Esophagus squamous epithelium (tissue), 5 donors: ENCODE measurements around the gene C1QL3. TPM values are rescaled to one million over a fixed set of nuclear protein-coding genes. Genes with fewer than 3 reads are reported as not detected.

Experiments used
- DNase-seq: peaks from one replicate; lab custom pipeline; 2025; lab: John Stamatoyannopoulos, UW
- H3K27ac ChIP-seq, 4 donors: fragments of 200-600 bp; sonication (generic); one replicate each; pipeline ENCODE4 v1.5.1; 2016 to 2019; ENCODE audit warnings: mild to moderate bottlenecking in 1 of 4
- H3K27me3 ChIP-seq, 4 donors: fragments of 200-600 bp; sonication (generic); 1 replicate in 3 of 4; 2 replicates in 1 of 4; pipeline versions ENCODE4 v1.5.1 to v1.6.0; 2017 to 2021; ENCODE audit warnings: antibody characterized with exemption in 1 of 4
- H3K36me3 ChIP-seq, 3 donors: fragments of 200-600 bp; sonication (generic); one replicate each; pipeline ENCODE4 v1.5.1; 2016 to 2019
- H3K4me1 ChIP-seq, 3 donors: fragments of 200-600 bp; sonication (generic); one replicate each; pipeline ENCODE4 v1.5.1; 2017 to 2019
- H3K4me3 ChIP-seq, 4 donors: fragments of 200-600 bp; sonication (generic); 1 replicate in 3 of 4; 2 replicates in 1 of 4; pipeline ENCODE4 v1.5.1; 2016 to 2019; ENCODE audit warnings: mild to moderate bottlenecking in 2 of 4, moderate library complexity in 1 of 4
- H3K9me3 ChIP-seq, 3 donors: fragments of 200-600 bp; sonication (generic); one replicate each; pipeline ENCODE4 v1.5.1; 2016 to 2019
- POLR2A ChIP-seq, 4 donors: fragments of 450-650 bp; IDR thresholded peaks; one replicate each; pipeline ENCODE4 v1.6.1; 2017; ENCODE audit warnings: antibody characterized with exemption in 4 of 4, mild to moderate bottlenecking in 4 of 4, moderate library complexity in 3 of 4
- WGBS, 2 donors: methylation state at CpG; one replicate each; pipeline ENCODE4 v1.1.5; 2018; 5-methylcytosine and 5-hydroxymethylcytosine counted together
- intact Hi-C: fragments of 100-400 bp; cut with DNase I; formaldehyde crosslinking; loops from one replicate; pipeline ENCODE4 v1.15.0; 2022
- total RNA-seq, 4 donors: library from RNA; depleted of rRNA; stranded (reverse); fragments of >200 nt; gene quantifications; one replicate each; pipeline ENCODE4 v1.1.0, GENCODE V29; 2016
- TF ChIP-seq, protein P1 (sequence below), 6 experiments: fragments of 450-650 bp in 4 of 6; fragments of 200-600 bp in 2 of 6; sonication (generic) in 2 of 6; IDR thresholded peaks; one replicate each; pipeline ENCODE4 v1.5.1; 2016 to 2019; ENCODE audit warnings: antibody characterized with exemption in 6 of 6, mild to moderate bottlenecking in 4 of 6, moderate library complexity in 4 of 6
- donor health status: DM: yes; HTN: yes; CAD: no.

Gene C1QL3
- total RNA-seq, 4 donors from 2014 or later: not detected

GRCh38 chr10:16519250-16519907 lies 2.3 kb downstream of the C1QL3 start:
- Histone ChIP-seq H3K27me3 (peaks cover 0 to 58% (median 7%) of the 10 kb centered on the region in 4 donors), H3K36me3 (no peaks in the 10 kb centered on the region), H3K9me3 (no peaks in the 10 kb centered on the region), H3K4me1 (peaks cover 6 to 29% (median 22%) of the 10 kb centered on the region in 3 donors), H3K27ac (no peak overlapping the region), H3K4me3 (peak overlapping the region in 1 of 4 donors; percentile 69)
- 46 to 47% methylated on average over 12 to 27 of the region's 31 CpGs for WGBS, 2 donors
- no peak for TF ChIP-seq POLR2A (IDR thresholded peaks at IDR 0.05)
- intact Hi-C loops: no loop called here
- DNase-seq: no peak

DNA sequence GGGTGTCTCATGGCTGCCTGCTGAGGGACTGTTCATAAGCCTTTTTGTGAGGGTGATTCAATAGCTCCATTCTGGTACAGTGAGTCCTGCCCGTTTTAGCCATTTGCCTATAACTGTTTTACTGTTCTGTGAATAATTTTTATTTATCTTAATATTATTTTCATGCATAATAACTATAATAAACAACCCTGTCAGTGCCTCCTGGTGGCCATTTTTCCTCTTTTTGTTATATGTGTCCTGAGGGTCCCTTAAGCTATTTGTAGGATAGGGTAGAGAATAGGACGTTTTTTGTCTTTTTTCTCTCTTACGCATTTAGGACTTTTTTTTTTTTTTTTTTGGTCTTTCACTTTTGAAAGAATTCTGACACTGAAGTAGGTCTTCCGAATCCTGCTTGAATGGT lies 2.9 kb downstream of the C1QL3 start:
- Histone ChIP-seq H3K9me3 (no peaks in the 10 kb centered on the region), H3K4me3 (no peak overlapping the region), H3K4me1 (peaks cover 6 to 29% (median 22%) of the 10 kb centered on the region in 3 donors), H3K27me3 (peaks cover 0 to 54% (median 7%) of the 10 kb centered on the region in 4 donors), H3K36me3 (no peaks in the 10 kb centered on the region), H3K27ac (no peak overlapping the region)
- intact Hi-C loops: no loop called here
- no peak for DNase-seq
- 71 to 76% methylated on average over 4 of the region's 4 CpGs for WGBS, 2 donors
- TF ChIP-seq POLR2A (IDR thresholded peaks at IDR 0.05): no peak
- TF ChIP-seq, protein P1, sequence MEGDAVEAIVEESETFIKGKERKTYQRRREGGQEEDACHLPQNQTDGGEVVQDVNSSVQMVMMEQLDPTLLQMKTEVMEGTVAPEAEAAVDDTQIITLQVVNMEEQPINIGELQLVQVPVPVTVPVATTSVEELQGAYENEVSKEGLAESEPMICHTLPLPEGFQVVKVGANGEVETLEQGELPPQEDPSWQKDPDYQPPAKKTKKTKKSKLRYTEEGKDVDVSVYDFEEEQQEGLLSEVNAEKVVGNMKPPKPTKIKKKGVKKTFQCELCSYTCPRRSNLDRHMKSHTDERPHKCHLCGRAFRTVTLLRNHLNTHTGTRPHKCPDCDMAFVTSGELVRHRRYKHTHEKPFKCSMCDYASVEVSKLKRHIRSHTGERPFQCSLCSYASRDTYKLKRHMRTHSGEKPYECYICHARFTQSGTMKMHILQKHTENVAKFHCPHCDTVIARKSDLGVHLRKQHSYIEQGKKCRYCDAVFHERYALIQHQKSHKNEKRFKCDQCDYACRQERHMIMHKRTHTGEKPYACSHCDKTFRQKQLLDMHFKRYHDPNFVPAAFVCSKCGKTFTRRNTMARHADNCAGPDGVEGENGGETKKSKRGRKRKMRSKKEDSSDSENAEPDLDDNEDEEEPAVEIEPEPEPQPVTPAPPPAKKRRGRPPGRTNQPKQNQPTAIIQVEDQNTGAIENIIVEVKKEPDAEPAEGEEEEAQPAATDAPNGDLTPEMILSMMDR (IDR thresholded peaks at IDR 0.05): no peak

- H3K4me1 ChIP-seq: no peaks in the 10 kb centered on the region
- DNase-seq: no peak
- TF ChIP-seq POLR2A (IDR thresholded peaks at IDR 0.05): no peak
- TF ChIP-seq, protein P1 (IDR thresholded peaks at IDR 0.05): no peak
- no peaks in the 10 kb centered on the region for H3K27me3 ChIP-seq
- 88 to 92% methylated on average over 9 of the region's 9 CpGs for WGBS, 2 donors
- no peak overlapping the region for H3K27ac ChIP-seq
- intact Hi-C loops: no loop called here
- peaks cover 0 to 26% (median 0%) of the 10 kb centered on the region in 3 donors for H3K36me3 ChIP-seq
- H3K9me3 ChIP-seq: no peaks in the 10 kb centered on the region
- H3K4me3 ChIP-seq: no peak overlapping the region
Measured at GRCh38 chr10:16510843-16511242, 10.8 kb downstream of the C1QL3 start.

- intact Hi-C loops: no loop called here
- Histone ChIP-seq H3K27ac (no peak overlapping the region), H3K27me3 (no peaks in the 10 kb centered on the region), H3K4me3 (no peak overlapping the region), H3K4me1 (no peaks in the 10 kb centered on the region), H3K36me3 (peaks cover 0 to 35% (median 0%) of the 10 kb centered on the region in 3 donors), H3K9me3 (no peaks in the 10 kb centered on the region)
- WGBS, 2 donors: 60 to 65% methylated on average over 5 of the region's 5 CpGs
- DNase-seq: no peak
- no peak for TF ChIP-seq POLR2A (IDR thresholded peaks at IDR 0.05)
- TF ChIP-seq, protein P1 (IDR thresholded peaks at IDR 0.05): no peak
Measured at GRCh38 chr10:16509996-16510395, 11.7 kb downstream of the C1QL3 start.

DNA sequence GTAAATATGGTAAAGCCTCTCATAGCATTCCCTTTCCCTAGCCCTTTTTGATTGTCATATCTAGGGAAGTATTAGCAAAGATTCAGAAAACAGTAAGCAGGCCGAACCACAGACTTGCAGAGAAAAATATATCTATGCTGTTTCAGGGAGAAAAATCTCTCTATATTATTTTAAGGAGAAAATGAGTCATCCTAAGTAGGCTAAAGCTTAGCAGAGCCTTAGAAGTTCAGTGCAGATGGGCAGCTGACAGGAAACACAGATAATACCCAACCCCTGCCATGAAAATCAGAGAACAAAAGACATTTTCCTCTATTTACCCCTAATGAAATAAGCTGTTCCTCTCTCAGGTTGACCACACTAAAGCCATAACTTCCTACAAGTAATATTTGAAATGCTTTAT lies 16.5 kb downstream of the C1QL3 start:
- WGBS, 2 donors: 86 to 93% methylated on average over 1 of the region's 1 CpG
- H3K4me1 ChIP-seq: no peaks in the 10 kb centered on the region
- TF ChIP-seq POLR2A (IDR thresholded peaks at IDR 0.05): no peak
- TF ChIP-seq, protein P1 (IDR thresholded peaks at IDR 0.05): no peak
- no peaks in the 10 kb centered on the region for H3K27me3 ChIP-seq
- DNase-seq: no peak
- H3K9me3 ChIP-seq: no peaks in the 10 kb centered on the region
- intact Hi-C loops: no loop called here
- H3K36me3 ChIP-seq: peaks cover 0 to 30% (median 0%) of the 10 kb centered on the region in 3 donors
- no peak overlapping the region for H3K4me3 ChIP-seq
- H3K27ac ChIP-seq: no peak overlapping the region
